ENCODE results near the gene SLC29A2. TPM values are rescaled to one million over a fixed set of nuclear protein-coding genes. Genes with fewer than 3 reads are reported as not detected.

The SLC29A2 gene
- total RNA-seq, 1 experiment from 2014 or later = not detected

DNA sequence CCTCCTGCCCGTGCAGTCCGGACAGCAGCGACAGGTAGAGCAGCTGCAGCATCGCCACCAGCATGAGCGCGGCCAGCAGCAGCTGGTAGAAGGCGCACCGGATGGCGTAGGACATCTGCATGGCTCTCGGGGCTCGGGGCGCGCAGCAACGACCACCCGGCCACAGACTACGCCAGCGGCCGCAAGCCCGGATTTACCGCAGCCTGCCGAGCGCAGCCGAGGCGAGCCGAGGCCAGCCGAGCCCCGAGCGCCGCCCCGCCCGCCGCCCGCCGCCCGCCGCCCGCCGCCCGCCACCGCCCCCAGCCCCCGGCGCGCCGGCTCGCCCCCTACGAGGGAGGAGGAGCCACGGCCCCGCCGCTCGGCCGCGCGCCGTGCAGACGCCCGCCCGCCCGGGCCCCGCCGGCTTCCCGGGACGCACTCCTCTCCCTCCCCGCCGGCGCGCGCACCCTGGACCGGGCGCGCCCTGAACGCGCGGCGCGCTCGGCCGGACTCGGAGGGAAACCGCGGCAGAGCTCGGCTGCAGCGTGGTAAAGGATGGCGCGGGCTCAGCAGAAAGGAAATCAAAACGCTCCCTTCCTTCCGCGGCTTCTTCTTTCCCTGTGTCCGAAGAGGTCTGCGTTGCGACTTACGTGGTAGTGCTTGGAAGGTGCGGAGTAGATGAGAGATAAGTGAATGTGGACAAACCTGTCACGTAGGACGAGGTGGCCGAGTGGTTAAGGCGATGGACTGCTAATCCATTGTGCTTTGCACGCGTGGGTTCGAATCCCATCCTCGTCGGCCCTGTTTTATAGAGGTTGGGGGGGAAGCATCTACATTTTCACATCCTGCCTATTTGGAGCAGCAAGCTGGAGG lies 23.9 kb downstream of the SLC29A2 start, which contains the start of gene B4GAT1:
TSS of gene B4GAT1 (minus strand) at position 205 of the 852 bp plus-strand sequence. CDS start at position 121, 84 bp downstream.
- peak; percentile 93 for DNase-seq (ENCODE audit: low spot score)

DNA sequence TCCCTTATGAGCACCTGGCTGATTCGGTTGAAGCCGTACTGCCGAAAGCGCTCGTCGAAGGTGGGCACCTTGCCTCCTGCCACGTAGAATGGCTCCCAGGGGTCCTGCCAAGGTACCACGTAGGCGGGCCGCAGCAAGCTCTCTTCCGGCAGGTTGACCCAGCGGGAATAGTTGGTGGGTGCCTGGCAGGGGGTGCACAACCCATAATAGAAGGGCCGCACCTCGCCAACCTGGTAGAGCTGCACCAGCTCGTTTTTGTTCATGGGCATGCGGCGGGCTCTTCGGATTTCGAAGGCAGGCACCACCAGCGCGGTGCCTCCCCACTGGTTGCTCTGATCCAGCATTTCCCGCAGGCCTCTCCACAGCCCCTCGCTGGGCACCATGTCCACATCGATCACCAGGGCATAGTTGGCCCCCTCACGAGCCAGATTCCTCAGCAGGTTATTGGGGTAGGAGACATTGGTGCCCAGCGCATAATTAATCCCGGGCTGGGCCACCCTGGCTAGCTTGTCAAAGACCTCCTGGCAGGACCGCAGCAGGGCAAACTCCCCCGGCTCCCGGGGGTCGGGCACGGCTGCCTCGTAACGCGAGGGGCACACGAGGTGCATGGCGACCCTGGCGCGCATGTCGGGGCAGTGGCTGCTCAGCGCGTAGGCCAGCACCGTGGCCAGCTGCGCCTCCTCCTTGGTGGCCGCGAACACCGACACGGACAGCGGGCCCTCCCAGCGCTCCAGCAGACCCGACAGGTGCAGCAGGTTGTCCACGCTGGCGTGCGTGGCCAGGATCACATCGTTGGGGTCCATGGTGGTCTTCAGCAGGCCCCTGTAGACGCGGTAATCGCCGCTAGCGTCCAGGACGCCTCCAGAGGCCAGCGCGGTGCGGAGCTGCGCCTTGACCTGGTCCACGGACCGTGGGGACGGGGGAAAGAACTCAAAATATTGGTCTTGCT lies 24.8 kb downstream of the SLC29A2 start:
- DNase-seq (ENCODE audit: low spot score) = no peak

GRCh38 chr11:66345316-66345649 lies 26.3 kb downstream of the SLC29A2 start:
- DNase-seq (ENCODE audit: low spot score) = no peak

GRCh38 chr11:66344550-66345315 lies 26.8 kb downstream of the SLC29A2 start, which contains the start of gene BRMS1:
Gene BRMS1 (minus strand): TSS chr11:66345104. CDS start chr11:66342234, 2,870 bp downstream.
- DNase-seq (ENCODE audit: low spot score) = peak; percentile 92

- no peak for DNase-seq (ENCODE audit: low spot score)
Observed at GRCh38 chr11:66343176-66343575, 28.4 kb downstream of the SLC29A2 start.

DNA sequence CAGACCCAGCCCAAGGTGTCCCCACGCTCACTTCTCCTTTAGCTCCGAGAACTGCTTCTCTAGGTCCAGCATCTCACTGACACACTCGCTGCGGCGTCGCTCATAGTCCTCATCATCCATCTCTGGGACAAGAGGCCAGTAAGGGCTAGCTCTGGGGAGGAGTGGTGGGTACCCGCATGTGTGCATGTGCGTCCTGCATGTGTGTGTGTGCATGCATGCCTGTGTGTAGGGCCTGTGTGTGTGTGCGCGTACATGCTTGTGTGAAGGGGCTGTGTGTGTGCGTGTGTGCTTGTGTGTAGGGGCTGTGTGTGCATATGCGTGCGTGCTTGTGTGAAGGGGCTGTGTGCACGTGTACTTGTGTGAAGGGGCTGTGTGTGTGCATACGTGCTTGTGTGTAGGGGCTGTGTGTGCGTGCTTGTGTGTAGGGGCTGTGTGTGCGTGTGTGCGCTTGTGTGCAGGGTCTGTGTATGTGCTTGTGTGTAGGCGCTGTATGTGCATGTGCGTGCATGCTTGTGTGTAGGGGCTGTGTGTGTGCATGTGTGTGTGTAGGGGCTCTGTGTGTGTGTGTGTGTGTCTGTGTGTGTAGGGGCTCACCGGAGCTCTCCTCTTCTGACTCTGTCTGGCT lies 29.9 kb downstream of the SLC29A2 start:
- no peak for DNase-seq (ENCODE audit: low spot score)

DNA sequence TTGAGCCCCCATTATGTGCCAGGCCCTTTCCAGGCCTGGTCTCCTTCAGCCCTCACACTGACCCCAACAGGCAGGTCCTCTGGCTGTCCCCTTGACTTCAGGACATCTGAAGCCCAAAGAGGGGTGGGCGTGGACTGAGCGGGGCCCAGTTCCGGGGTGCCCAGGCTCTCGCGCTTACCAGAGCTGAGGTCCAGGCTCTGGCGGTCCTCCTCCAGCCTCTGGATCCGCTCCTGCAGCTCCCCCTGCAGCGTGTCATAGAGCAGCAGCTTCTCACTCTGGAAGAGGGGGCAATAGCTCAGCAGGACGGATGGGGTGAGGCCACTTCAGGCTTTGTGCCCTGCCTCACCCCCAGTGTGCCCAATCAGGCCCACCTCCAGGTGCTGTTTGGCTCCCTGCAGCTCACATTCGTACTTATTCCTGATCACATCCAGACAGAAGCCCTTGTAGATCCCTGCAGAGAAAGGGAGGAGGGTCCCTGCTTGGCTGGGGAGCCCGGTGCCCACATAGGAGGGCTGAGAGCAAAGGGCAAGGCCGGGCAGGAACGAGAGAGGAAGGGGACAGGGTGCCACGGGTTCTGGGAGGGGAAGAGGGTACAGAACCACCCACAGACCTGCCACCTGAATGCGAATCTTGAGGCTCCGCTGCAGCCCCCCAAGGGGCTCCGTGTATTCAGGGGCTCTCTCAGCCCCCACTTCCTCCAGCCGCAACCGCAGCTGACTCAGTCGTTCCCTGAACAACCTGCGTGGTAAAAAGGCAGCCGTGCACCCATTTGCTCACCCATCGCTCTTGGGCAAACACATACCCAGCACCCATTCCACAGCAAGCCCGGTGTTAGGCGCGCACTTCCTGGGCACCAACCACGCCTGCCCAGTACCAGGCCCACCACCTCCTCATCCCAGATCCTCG lies 30.7 kb downstream of the SLC29A2 start:
- DNase-seq (ENCODE audit: low spot score) = no peak

DNA sequence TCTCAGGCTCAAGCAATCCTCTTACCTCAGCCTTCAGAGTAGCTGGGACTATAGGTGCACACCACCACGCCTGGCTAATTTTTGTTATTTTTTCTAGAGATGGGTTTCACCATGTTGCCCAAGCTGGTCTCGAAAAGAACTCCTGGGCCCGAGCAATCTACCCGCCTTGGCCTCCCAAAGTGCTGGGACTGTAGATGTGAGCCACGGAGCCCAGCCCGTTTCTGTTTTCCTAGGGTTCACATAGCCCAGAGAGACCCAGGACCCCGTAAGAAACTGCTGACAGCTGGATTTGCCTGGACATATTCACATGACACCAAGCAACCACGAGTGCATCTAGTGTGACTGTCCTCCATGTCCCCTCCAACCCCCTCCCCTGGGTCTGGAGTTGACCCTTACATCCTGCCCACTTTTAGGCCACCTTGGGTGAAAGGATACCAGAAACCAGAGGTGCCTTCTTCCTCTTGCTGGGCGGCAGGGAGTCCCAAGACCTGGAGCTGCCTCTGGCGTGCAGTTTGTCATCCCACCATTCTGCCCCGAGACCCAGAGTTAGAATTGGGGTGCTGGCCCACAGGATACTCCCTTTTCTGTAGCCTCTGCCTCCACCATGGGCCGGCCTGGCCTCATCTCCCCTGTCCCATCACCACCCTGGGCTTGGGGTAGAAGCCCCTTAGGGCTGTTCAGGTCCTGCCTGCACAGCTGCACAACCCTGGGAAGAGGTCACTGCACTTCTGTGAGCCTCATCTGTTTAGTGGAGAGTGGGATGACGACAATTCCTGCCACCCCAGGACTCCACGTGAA lies 31.7 kb downstream of the SLC29A2 start:
- DNase-seq (ENCODE audit: low spot score) = no peak

GRCh38 chr11:66339162-66339675 lies 32.3 kb downstream of the SLC29A2 start:
- DNase-seq (ENCODE audit: low spot score) = no peak

GRCh38 chr11:66338276-66339161 lies 33.0 kb downstream of the SLC29A2 start:
- DNase-seq (ENCODE audit: low spot score) = no peak

- DNase-seq (ENCODE audit: low spot score) = peak; percentile 50
Observed at GRCh38 chr11:66337103-66337899, 34.3 kb downstream of the SLC29A2 start.

DNA sequence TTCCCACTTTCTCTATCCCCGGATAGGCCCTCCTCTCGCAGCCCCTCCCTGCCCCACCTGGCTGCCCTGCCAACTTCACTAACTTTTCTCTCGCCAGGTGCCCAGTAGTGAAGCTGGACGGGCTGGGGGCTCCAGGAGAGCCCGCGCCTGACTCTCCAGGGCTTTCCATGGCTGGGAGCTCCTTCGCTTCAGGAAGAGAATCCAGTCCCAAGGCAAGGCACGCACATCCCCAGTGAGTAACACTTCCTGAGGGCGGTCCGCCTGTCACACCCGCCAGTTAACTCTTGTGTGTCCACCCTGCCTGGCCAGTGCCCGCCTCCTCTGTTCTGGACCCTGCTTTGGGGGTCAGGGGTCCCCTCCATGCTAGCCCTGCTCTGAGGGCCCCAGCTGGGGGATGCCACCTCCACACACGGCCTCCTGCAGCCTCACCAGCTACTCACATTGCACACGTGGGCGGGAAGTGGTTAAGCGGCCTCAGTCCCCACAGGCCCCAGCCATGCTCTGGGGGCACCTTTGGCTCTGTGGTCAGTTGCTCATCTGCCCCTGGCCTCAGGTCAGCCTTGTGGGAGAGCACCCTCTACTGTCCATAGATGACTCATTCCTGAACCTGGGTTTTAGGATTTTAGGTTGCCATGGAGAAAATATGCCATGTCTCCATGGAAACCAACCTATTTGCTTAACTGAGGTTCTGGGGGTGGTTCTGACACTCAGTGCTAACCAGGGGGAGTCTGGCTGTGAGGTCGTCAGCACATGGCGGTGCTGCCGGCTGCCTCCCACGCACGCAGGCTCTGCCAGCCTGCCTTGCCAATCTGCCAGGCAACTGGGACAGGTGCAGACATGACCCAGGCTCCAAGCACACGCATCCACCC lies 35.1 kb downstream of the SLC29A2 start, which contains the start of gene RIN1:
TSS of gene RIN1 (minus strand) at position 201 of the 869 bp plus-strand sequence. CDS start at position 169, 32 bp downstream.
- DNase-seq (ENCODE audit: low spot score) = peak; percentile 99

GRCh38 chr11:66335531-66336233 lies 35.9 kb downstream of the SLC29A2 start:
- peak; percentile 39 for DNase-seq (ENCODE audit: low spot score)

DNA sequence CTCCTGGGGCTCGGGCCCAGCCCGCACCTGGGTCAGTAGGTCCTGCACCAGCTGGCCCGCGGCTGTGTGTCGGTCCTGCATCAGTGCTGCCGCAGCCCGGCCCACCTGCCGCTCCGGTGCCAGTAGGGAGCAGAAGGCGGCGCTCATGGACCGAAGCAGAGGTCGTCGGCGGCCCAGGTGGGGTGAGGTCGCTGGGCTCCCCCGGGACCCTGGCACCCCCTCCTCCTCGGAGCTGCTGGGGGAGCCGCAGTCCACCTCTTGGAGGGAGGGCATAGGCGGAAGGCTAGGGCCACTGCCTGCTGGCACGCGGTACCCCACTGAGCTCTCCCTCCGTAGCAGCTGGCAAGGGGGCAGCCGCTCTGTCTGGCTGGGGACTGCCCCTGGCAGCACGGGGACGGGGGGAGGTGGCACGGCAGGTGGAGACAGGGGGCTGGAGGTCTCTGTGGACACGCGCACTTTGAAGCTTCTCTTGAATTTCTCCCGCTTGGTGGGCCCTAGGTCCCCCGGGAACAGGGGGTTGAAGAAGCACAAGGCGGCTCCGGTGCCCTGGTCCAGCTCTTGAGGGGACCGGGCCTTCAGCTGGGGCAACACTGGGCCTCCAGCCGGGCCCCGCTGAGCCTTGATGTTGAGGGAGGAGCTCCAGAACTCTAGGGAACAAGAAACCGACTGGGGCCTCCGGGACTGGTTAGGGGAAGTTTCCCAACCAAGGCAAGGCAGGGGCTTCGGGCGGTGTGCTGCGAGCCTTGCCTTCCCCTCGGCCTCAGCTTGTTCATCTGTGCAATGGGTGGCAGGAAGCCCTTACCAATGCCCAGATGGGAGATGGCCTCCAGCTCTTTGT lies 36.7 kb downstream of the SLC29A2 start:
- no peak for DNase-seq (ENCODE audit: low spot score)
